Neural cell (in vitro differentiated cells): ENCODE measurements around the gene PLEKHA7. TPM values are rescaled to one million over a fixed set of nuclear protein-coding genes. Genes with fewer than 3 reads are reported as not detected.

Experiments
- H2AFZ ChIP-seq: fragments of 200-600, 300-800 bp; sonication (generic), shearing (Covaris generic); 2 replicates; pipeline ENCODE4 v1.6.0; 2014; ENCODE audit warnings: low read depth, mild to moderate bottlenecking, antibody characterized with exemption, low read length, moderate library complexity
- H3F3A ChIP-seq: fragments of 200-600 bp; shearing (Covaris generic); 2 replicates; pipeline ENCODE4 v1.6.1; 2016; ENCODE audit warnings: mild to moderate bottlenecking, moderate library complexity, mixed read lengths, antibody characterized with exemption, low read length; ENCODE audit not compliant: insufficient read depth, poor library complexity, severe bottlenecking
- H3K27ac ChIP-seq: fragments of 200-600, 300-800 bp; sonication (generic), shearing (Covaris generic); 2 replicates; pipeline ENCODE4 v1.5.1; 2014; ENCODE audit warnings: mild to moderate bottlenecking, low read length, moderate library complexity
- H3K27me3 ChIP-seq: fragments of 300-800, 200-600 bp; sonication (generic), shearing (Covaris generic); 2 replicates; pipeline ENCODE4 v1.6.0; 2014; ENCODE audit warnings: mild to moderate bottlenecking, low read depth, low read length, moderate library complexity; ENCODE audit not compliant: insufficient read depth
- H3K36me3 ChIP-seq: fragments of 300-800, 200-600 bp; sonication (generic), shearing (Covaris generic); 2 replicates; pipeline ENCODE4 v1.5.1; 2014; ENCODE audit warnings: mild to moderate bottlenecking, antibody characterized with exemption, low read length, moderate library complexity; ENCODE audit not compliant: insufficient read depth
- H3K4me2 ChIP-seq: fragments of 300-800, 200-600 bp; sonication (generic), shearing (Covaris generic); 2 replicates; pipeline ENCODE4 v1.6.0; 2014; ENCODE audit warnings: mild to moderate bottlenecking, low read length
- H3K4me3 ChIP-seq: fragments of 300-800, 200-600 bp; sonication (generic), shearing (Covaris generic); 2 replicates; pipeline ENCODE4 v1.5.1; 2014; ENCODE audit warnings: mild to moderate bottlenecking, low read length, moderate library complexity
- H3K79me2 ChIP-seq: fragments of 200-600 bp; shearing (Covaris generic); replicated peaks from 2 replicates; pipeline ENCODE4 v1.6.0; 2014; ENCODE audit warnings: mild to moderate bottlenecking, low read length, moderate library complexity; ENCODE audit not compliant: insufficient read depth
- H3K9ac ChIP-seq: fragments of 300-800, 200-600 bp; sonication (generic), shearing (Covaris generic); 2 replicates; pipeline ENCODE4 v1.6.1; 2016; ENCODE audit warnings: mild to moderate bottlenecking, low read length, mixed read lengths
- H3K9me2 ChIP-seq: fragments of 200-600 bp; shearing (Covaris generic); 2 replicates; pipeline ENCODE4 v1.6.1; 2016; ENCODE audit warnings: mild to moderate bottlenecking, low read length, mixed read lengths; ENCODE audit not compliant: insufficient read depth
- H3K9me3 ChIP-seq: fragments of 200-600, 300-800 bp; sonication (generic), shearing (Covaris generic); 2 replicates; pipeline ENCODE4 v1.6.1; 2016; ENCODE audit warnings: mild to moderate bottlenecking, mixed run types, low read length, moderate library complexity, mixed read lengths
- H4K20me1 ChIP-seq: fragments of 200-600 bp; shearing (Covaris generic); 2 replicates; pipeline ENCODE4 v1.6.1; 2016; ENCODE audit warnings: mild to moderate bottlenecking, mixed run types; ENCODE audit not compliant: insufficient read depth
- EP300 ChIP-seq: fragments of 450-650 bp; conservative IDR thresholded peaks from 2 replicates; pipeline ENCODE4 v1.6.1; 2014; ENCODE audit warnings: antibody characterized with exemption, mild to moderate bottlenecking, moderate library complexity; ENCODE audit not compliant: poor library complexity, severe bottlenecking
- EZH2 ChIP-seq: fragments of 200-600, 300-800 bp; shearing (Covaris generic), sonication (generic); IDR thresholded peaks from 2 replicates; pipeline ENCODE4 v1.6.1; 2014; ENCODE audit warnings: antibody characterized with exemption, low read length, borderline replicate concordance, mild to moderate bottlenecking; ENCODE audit not compliant: insufficient read depth, poor library complexity, severe bottlenecking
- MXI1 ChIP-seq: fragments of 450-650 bp; conservative IDR thresholded peaks from 2 replicates; pipeline ENCODE4 v1.6.1; 2014; ENCODE audit warnings: antibody characterized with exemption, mild to moderate bottlenecking; ENCODE audit not compliant: poor library complexity, severe bottlenecking
- POLR2AphosphoS5 ChIP-seq: IDR thresholded peaks from 2 replicates; pipeline ENCODE4 v1.6.1; 2012
- RAD21 ChIP-seq: fragments of 450-650 bp; conservative IDR thresholded peaks from 2 replicates; pipeline ENCODE4 v1.6.1; 2014; ENCODE audit warnings: antibody characterized with exemption, mild to moderate bottlenecking, moderate library complexity
- SMC3 ChIP-seq: fragments of 450-650 bp; conservative IDR thresholded peaks from 2 replicates; pipeline ENCODE4 v1.6.1; 2014; ENCODE audit warnings: antibody characterized with exemption, mild to moderate bottlenecking, moderate library complexity; ENCODE audit not compliant: poor library complexity
- TAF1 ChIP-seq: IDR thresholded peaks from 2 replicates; pipeline ENCODE4 v1.6.1; 2012; ENCODE audit warnings: low read depth
- polyA plus RNA-seq: library from polyadenylated mRNA; depleted of rRNA; stranded (reverse); fragments of >200 nt; gene quantifications from 2 replicates; pipeline ENCODE4 v1.2.3, GENCODE V29; 2014
- TF ChIP-seq, protein P1 (sequence below): fragments of 450-650 bp; IDR thresholded peaks from 2 replicates; pipeline ENCODE4 v1.5.1; 2014; ENCODE audit warnings: antibody characterized with exemption, mild to moderate bottlenecking, moderate library complexity; ENCODE audit not compliant: poor library complexity, severe bottlenecking
- TF ChIP-seq, protein P2 (sequence below): IDR thresholded peaks from 2 replicates; pipeline ENCODE4 v1.6.1; 2012; ENCODE audit warnings: borderline replicate concordance

Gene PLEKHA7
- polyA plus RNA-seq, 1 donor from 2014 or later: 45.7 TPM

DNA sequence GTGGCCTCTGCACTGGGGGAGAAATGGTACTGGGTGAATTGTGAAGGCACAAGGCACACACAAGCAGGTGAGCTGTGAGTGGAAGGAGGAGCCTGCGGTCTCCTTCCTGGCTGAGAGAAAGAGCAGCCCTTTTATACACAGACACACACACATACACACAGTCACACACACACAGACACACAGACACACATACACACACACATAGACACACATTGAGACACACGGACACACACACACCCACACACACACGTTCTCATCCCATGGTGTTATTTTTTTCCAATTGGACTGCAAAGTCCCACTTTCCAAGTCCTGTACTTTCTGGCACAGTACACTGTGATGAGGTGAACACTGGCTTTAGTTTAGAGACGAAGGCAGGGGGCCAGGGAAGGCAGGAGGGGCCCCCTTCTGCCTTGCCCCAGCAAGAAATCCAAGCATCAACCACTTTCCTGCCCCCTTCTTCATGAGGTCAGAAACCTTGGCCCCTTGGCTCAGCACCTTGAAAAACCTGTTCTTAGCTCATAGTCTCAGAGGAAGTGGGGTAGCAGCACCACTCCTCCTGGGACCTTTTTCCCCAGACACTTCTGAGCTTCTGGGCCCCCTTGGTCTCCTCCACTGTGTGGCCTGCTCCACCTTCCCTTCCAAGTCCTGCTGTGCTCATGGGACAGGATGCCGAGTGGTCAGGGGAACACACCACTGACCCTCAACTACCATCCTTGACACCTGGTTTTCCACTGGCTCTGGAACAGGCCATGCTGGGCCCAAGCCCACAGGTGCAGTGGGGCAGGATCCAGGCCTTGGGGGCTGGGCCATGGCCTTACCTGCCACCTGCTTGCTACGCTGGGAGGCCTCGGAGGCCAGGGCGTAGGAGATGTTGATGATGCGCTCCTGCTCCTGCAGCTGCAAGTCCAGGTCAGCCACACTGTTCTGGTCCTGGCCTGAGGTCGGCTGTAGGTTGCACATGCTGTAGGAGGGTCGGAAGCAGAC is 232.0 kb downstream of the PLEKHA7 start:
- Histone ChIP-seq H3K27me3 (no peaks in the 10 kb centered on the region), H3K9ac (no peak overlapping the region), H3F3A (no peaks in the 10 kb centered on the region), H3K4me3 (no peak overlapping the region), H3K27ac (no peak overlapping the region), H4K20me1 (no peaks in the 10 kb centered on the region), H3K4me2 (no peak overlapping the region), H2AFZ (no peak overlapping the region), H3K9me2 (no peaks in the 10 kb centered on the region), H3K9me3 (no peaks in the 10 kb centered on the region), H3K36me3 (peaks cover 9% of the 10 kb centered on the region), H3K79me2 (no peaks in the 10 kb centered on the region)
- TF ChIP-seq POLR2AphosphoS5 (peak; percentile 1), MXI1 (no peak)

DNA sequence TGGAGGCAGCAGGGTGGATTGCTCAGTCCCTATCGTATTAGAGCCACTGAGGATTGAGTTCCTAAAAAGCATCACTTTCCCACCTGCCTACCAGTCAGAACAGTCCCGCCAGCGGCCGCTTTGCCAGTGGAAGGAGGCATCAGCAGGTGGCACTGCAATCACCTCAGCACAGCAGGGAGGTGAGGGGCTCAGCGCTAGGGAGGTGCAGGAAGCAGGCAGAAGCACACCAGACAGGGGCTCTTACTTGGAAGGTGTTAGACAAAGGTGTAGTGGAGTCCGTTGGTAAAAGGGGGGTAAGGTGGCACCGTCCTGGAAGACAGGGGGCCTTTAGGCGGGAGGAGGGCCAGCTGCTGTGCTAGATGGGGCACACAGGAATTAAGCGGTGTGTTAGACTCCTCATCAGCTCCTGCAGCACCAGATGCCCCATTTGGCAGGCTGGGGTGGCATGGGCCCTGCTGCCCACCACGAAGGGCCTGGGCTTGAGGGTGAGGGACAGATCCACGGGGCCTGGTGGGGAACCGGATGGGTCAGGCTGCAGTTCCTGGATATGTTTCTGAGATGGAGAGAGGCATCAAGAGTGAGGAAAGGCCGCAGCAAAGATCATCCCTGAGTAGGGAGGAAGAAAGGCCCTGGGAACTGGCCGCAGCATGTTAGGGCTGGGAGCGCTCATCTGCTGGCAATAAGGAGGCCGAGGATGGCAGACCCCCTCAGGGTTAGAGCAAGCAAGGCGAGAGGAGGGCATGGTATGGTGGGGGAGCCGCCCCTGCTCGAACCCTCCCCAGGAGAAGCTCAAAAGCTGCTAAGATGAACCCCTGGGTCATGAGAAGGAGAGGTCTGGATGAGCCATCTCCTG is 233.3 kb downstream of the PLEKHA7 start:
- Histone ChIP-seq H3K27me3 (no peaks in the 10 kb centered on the region), H3K9me3 (no peaks in the 10 kb centered on the region), H3K9ac (no peak overlapping the region), H3F3A (no peaks in the 10 kb centered on the region), H3K79me2 (no peaks in the 10 kb centered on the region), H3K4me3 (no peak overlapping the region), H3K36me3 (peaks cover 9% of the 10 kb centered on the region), H4K20me1 (no peaks in the 10 kb centered on the region), H3K4me2 (no peak overlapping the region), H3K9me2 (no peaks in the 10 kb centered on the region), H3K27ac (no peak overlapping the region), H2AFZ (no peak overlapping the region)
- TF ChIP-seq POLR2AphosphoS5 (no peak), TAF1 (no peak), MXI1 (no peak)
- TF ChIP-seq, protein P1, sequence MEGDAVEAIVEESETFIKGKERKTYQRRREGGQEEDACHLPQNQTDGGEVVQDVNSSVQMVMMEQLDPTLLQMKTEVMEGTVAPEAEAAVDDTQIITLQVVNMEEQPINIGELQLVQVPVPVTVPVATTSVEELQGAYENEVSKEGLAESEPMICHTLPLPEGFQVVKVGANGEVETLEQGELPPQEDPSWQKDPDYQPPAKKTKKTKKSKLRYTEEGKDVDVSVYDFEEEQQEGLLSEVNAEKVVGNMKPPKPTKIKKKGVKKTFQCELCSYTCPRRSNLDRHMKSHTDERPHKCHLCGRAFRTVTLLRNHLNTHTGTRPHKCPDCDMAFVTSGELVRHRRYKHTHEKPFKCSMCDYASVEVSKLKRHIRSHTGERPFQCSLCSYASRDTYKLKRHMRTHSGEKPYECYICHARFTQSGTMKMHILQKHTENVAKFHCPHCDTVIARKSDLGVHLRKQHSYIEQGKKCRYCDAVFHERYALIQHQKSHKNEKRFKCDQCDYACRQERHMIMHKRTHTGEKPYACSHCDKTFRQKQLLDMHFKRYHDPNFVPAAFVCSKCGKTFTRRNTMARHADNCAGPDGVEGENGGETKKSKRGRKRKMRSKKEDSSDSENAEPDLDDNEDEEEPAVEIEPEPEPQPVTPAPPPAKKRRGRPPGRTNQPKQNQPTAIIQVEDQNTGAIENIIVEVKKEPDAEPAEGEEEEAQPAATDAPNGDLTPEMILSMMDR: no peak

DNA sequence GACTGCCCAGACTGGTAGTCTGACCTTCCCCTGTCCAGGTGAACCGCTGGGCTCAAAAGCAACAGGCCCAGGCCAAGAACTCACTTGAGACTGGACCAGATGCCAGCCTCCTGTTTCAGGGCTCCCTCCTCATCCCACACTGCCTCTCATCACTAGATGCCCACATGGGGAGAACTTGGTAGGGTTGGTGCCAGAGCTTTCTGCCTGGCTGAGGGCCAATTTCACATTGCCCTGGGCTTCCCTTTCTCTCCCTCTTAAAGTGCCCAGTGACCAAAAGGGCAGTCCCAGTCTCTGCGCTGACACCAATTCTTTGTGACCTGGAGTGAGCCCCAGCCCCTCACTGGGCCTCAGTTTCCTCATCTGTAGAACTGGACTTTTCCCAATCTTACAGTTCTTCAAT is 234.1 kb downstream of the PLEKHA7 start:
- no peak overlapping the region for H3K4me2 ChIP-seq
- H3K36me3 ChIP-seq: peaks cover 9% of the 10 kb centered on the region
- no peaks in the 10 kb centered on the region for H3F3A ChIP-seq
- H3K9me3 ChIP-seq: no peaks in the 10 kb centered on the region
- no peak overlapping the region for H2AFZ ChIP-seq
- TF ChIP-seq TAF1: no peak
- TF ChIP-seq, protein P2, sequence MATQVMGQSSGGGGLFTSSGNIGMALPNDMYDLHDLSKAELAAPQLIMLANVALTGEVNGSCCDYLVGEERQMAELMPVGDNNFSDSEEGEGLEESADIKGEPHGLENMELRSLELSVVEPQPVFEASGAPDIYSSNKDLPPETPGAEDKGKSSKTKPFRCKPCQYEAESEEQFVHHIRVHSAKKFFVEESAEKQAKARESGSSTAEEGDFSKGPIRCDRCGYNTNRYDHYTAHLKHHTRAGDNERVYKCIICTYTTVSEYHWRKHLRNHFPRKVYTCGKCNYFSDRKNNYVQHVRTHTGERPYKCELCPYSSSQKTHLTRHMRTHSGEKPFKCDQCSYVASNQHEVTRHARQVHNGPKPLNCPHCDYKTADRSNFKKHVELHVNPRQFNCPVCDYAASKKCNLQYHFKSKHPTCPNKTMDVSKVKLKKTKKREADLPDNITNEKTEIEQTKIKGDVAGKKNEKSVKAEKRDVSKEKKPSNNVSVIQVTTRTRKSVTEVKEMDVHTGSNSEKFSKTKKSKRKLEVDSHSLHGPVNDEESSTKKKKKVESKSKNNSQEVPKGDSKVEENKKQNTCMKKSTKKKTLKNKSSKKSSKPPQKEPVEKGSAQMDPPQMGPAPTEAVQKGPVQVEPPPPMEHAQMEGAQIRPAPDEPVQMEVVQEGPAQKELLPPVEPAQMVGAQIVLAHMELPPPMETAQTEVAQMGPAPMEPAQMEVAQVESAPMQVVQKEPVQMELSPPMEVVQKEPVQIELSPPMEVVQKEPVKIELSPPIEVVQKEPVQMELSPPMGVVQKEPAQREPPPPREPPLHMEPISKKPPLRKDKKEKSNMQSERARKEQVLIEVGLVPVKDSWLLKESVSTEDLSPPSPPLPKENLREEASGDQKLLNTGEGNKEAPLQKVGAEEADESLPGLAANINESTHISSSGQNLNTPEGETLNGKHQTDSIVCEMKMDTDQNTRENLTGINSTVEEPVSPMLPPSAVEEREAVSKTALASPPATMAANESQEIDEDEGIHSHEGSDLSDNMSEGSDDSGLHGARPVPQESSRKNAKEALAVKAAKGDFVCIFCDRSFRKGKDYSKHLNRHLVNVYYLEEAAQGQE: no peak
- no peak for TF ChIP-seq EZH2
- TF ChIP-seq EP300: no peak
- no peak for TF ChIP-seq POLR2AphosphoS5
- TF ChIP-seq SMC3: no peak
- no peak for TF ChIP-seq RAD21
- no peak for TF ChIP-seq MXI1
- TF ChIP-seq, protein P1: no peak
- no peaks in the 10 kb centered on the region for H3K9me2 ChIP-seq
- no peak overlapping the region for H3K27ac ChIP-seq
- H3K27me3 ChIP-seq: no peaks in the 10 kb centered on the region
- no peak overlapping the region for H3K9ac ChIP-seq
- no peaks in the 10 kb centered on the region for H3K79me2 ChIP-seq
- no peak overlapping the region for H3K4me3 ChIP-seq
- no peaks in the 10 kb centered on the region for H4K20me1 ChIP-seq
